NCI-H460 (cell line): ENCODE measurements around the gene TRIM8. TPM values are rescaled to one million over a fixed set of nuclear protein-coding genes. Genes with fewer than 3 reads are reported as not detected.

Experiments used
- DNase-seq: peaks from one replicate; pipeline ENCODE4 v3.0.0-alpha.2; 2016; ENCODE audit warnings: low read depth; ENCODE audit errors: extremely low read depth
- polyA plus RNA-seq: library from polyadenylated mRNA; depleted of rRNA; stranded (reverse); fragments of >200 nt; gene quantifications from 2 replicates; pipeline ENCODE4 v1.2.3, GENCODE V29; 2014; cell fraction: nucleus; rRNA removed
- total RNA-seq: library from RNA; depleted of rRNA; stranded (reverse); fragments of >200 nt; shearing (Covaris generic); gene quantifications from 2 replicates; pipeline ENCODE4 v1.2.3, GENCODE V29; 2014; rRNA removed

TRIM8 gene, protein sequence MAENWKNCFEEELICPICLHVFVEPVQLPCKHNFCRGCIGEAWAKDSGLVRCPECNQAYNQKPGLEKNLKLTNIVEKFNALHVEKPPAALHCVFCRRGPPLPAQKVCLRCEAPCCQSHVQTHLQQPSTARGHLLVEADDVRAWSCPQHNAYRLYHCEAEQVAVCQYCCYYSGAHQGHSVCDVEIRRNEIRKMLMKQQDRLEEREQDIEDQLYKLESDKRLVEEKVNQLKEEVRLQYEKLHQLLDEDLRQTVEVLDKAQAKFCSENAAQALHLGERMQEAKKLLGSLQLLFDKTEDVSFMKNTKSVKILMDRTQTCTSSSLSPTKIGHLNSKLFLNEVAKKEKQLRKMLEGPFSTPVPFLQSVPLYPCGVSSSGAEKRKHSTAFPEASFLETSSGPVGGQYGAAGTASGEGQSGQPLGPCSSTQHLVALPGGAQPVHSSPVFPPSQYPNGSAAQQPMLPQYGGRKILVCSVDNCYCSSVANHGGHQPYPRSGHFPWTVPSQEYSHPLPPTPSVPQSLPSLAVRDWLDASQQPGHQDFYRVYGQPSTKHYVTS
- total RNA-seq: 36.9 and 42.6 TPM in 2 replicates
- 14.4 and 38.2 TPM in 2 replicates for polyA plus RNA-seq

DNA sequence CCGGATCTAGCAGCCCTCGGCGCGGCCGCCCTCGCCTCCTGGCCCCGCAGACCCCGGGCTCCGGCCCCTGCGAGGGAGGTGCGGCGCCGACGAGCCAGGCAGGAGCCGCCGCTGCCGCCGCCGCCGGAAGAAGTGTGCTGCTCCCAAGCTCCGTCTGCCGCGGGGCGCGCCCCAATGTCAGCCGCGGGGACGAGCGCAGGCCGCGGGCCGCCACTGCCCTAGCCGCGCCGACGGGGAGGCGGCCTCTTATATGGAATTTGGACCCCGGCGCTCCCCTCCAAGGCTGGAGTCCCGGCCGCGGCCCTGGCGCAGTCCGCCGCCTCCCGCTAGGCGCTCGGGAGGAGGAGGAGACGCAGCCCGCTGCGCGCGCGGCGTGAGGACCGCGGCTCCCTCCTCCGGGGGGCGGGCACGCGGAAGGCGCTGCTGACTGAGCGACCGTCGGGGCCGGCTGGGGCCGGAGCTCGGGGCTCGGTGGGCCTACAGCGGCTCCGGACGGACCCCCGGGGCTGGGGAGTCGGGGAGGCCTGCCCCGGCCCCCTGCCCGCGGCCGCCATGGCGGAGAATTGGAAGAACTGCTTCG, at the start of gene TRIM8:
Gene TRIM8 (plus strand): TSS at position 414 of the 580 bp plus-strand sequence. CDS start 139 bp downstream, at position 553.
- peak; percentile 29 for DNase-seq

DNA sequence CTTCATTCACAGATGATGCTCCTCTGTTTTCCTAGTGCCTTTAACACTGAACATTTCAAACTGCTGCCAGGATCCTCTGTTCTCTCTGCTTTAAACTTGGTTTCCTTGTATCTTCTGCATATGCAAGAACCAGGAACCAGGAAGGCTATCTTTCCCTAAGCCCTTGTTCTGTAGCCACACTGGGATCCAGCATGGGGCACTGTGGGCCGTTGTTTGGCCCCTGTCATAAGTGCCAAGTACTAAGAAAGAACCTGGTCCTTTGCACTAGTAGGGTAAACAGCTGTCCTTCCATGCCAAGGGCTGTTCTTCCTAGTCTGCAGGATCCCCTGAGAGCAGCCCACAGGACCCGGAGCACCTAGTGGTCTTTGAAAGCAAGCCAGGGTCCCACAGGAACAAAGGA, 49.0 kb upstream of the TRIM8 start:
- DNase-seq: no peak

DNA sequence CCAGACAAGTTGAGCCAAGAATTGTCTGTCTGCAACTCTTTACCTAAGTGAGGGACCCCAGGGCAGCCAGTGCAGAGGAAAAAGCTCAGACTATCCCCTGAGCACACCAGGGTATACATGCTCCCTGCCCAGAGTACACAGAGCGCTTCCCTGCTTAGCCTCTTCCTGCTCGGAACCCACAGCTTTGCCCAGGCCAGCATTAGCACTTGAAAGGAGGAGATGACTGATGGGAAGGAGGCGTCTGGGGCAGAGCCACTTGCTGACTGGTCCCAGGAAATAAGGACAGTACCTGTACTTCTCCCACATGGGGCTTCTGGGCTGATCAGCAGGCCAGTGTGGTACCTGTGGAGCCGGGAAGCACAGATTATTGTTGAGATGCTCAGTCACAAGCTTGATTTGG, 48.4 kb upstream of the TRIM8 start:
- no peak for DNase-seq

DNA sequence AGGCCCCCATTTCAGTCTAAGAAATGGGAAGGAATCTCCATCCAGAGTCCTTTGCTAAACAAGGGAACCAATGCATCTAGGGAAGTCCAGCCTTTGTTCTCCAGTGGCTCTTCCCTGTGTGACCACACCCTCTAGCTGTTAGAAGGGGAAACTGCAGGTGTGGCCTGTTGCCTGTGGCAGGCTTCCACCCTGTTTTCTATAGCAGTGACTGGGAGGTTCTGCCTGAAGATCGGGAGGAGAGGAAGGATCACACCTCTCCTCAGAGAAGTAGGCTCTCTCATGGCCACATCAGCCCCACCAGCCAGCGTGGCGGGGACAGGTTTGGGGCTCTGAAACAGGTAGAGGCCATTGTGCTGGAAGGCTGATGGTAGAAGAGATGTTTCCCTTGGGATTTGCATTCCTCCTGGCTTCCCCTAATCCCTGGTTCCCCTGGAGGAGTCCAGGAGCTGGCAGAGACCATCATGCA, 47.7 kb upstream of the TRIM8 start:
- peak; percentile 20 for DNase-seq

DNA sequence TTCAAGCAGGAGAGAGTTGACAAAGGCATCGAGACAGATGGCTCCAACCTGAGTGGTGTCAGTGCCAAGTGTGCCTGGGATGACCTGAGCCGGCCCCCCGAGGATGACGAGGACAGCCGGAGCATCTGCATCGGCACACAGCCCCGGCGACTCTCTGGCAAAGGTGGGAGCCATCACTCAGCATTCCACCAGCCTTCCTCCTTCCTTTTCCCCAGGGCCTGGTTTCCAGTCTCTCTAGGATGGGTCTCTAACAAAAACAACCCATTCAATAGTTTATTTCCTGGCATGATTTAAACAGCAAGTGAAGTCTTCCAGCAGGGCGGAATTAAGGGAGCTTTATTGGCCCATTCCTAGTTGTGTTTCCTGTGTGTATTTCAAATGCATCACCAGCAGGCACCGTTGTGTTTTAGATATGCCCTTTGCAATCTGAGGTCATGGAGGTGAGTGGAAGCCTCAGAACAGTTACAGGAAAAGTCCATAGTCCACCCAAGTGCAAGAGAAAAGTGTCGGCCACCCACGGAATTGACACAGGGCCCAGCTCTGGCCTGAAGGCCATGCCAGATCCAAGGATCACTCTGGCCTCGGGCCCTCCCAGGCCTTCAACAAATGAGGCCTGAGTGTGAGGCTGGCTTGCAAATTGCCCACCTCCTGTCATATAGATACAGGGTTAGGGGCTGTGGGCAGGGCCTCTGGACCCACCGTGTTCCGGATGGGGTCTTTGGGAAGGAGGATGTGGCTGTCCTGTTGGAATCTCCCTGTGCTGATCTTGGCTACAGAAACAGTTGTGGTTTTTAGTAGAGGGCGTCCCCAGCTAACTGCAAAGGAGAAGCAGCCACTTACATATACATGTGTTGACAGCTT, 46.9 kb upstream of the TRIM8 start:
- no peak for DNase-seq

DNA sequence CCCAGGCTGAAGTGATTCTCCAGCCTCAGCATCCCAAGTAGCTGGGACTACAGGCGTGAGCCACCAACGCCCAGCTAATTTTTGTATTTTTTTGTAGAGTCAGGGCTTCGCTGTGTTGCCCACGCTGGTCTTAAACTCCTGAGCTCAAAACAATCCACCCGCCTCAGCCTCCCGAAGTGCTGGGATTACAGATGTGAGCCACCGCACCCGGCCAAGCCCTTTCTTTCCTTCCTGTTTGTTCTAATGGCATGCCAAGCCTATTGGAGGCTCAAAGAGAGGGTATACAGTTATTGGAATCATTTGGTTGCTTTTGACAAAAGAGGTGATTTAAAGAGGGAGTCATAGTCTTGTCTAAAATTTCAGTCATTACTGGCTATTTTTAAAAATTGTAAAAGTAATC, 46.0 kb upstream of the TRIM8 start:
- DNase-seq: no peak

DNA sequence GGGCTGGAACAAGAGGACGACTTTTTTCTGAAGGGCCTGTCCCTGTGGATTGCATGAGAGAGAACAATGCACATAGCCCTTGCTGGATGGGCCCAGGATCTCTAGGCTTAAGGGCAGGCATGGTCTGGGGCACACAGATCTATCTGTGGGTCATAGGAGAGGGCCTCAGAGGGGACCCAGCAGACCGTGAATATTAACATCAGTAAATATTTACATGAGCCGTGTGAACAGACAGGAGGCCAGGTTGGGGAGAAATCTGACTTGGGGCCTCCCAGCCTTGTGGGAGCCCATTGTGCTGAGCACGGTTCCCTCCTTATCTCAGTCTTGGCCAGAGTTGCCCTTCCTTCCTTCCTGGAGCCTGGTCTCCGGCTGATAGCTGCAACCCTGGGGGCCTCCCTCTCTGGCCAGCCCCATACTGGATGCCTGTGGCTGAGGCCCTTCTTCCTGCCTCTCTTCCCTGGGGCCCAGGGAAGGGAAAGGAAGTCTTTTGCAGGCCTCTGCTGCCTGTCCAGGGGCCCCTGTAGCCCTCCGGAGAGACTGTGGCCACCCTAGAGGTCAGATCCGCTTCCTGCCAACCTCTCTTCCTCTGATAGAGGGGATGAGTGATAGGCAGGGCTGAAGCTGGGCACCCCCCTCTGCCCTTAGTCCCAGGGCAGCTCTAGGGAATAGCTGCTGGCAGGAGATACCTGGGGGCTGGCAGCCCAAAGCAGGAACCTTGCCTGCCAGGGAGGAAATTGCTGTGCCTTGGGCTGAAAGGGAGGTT, 44.5 kb upstream of the TRIM8 start:
- no peak for DNase-seq

DNA sequence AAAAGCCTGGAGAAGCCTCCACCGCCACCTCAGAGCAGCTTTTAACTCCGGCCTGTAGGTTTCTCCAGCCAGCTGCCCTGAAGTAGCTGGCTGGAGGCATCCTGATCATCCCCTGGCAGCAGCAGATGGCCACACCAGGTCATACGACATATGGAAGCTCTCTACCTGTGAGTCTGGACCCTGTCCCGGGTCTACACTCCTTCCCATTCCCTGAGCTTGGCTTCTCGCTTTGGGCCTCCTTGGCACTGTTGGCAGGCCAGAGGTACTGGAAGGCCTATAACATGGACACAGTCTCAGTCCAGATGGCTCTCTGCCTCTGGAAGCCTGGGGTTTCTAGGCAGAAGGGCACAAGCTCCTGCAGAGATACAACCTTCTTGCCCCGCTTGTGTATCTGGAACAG, 43.5 kb upstream of the TRIM8 start:
- DNase-seq: no peak

DNA sequence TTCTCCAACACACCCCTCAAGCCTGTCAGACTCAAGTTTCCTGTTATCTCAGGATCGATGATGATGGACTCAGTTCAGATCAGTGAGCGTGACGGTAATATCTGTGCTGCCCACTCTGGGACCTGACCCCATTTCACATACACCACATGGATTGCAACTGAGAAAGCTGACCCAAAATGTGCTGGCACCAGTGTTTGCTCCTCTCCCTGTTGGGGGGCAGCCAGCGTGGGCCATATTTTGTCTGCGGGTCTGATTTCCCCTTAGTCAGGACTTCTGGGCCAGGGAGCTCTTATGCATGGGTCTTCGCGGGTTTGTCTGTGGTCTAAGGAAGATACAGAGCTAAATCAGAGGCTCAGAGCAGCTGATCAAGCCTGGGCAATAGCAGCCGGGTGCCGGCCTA, 42.6 kb upstream of the TRIM8 start:
- no peak for DNase-seq

DNA sequence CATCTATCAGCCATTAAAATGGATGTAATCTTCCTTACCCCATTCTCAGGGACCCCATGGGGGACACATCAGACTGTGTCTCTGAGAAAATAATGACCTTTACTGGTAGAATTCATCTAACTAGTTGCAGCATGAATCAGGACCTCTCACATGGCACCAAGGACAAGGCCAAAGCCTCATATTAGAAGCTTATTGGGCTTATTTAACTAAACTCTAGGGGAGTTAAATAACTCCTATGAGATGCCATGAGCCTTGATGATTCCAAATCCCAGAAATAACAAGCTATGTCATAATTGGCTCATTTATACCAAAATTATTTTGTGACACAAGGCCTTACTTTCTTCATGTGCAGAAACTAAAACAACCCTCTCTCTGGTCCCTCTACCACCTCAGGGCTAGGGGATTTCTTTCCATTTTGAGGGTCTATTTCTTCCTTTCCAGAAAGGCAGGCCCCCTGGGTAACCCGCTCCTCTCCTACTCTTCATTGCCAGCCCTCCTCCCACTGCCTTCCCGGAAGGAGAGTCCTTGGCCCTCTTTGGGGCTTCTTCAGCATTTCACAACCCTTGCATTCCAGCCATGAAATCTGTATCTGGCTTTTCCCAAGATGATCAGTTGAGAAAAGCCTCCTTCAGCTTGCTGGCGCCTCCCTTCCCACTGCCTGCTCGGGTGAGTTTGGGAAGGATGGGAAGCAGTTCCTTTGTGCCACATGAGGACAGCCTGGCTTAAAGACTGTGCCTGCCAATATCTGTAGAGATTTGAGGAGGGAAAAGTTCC, 41.8 kb upstream of the TRIM8 start:
- DNase-seq: no peak

DNA sequence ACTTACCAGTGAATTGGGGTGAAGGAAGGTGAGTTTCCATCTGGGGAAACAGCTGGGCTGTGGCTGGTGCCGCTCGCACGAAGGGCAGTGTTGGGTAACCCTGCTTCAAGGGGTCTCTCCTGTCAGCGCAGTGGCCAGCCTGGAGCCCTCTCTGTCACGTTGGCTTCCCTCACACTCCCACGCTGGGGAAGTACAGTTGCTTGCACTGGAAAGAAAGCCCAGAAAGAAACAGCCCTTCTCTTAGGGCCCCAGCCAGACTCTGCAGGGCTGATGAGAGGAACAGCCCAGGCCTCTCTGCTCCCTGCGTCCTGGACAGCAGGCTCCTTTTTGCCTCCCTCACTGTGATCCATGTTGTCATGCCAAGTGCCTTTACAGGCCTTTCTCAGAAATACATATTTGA, 40.3 kb upstream of the TRIM8 start:
- no peak for DNase-seq

DNA sequence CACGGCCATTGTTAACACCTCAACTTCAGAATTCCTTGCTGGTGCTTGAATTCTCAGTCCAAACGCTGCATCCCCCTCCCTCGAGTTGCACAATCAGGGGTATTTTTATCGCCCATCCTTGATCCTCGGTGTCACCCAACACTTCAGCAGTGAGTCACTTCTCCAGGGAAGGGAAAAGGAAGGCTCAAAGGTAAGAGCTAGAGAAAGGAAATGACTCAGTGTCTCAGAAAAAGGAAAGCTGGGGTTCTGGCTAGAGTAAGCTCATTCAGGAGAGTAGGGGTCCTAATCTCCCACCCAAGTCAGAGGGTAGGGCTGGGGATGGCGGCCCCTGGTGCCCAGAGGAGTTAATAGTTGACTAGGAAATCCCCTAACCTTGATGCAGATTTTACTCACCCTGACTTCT, 39.8 kb upstream of the TRIM8 start:
- no peak for DNase-seq

DNA sequence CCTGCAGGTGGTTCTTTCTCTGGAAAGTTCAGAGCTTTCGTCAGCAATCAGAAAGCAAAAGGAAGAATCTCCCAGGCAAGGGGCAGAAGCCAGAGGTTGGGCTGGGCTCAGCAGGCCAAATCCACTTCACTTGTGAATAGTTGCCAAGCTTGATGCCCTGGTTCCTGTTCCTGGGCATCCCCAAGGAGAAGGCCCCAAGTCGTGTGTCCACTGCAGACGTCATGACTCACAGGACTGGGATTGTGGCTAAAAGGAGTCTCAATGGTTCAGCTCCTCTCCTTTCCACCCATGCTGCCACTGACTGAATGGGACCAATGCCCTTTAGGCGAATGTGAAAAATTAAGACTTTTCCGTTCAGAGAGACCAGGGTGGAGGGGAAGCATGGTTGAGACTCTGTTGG, 38.6 kb upstream of the TRIM8 start:
- no peak for DNase-seq

DNA sequence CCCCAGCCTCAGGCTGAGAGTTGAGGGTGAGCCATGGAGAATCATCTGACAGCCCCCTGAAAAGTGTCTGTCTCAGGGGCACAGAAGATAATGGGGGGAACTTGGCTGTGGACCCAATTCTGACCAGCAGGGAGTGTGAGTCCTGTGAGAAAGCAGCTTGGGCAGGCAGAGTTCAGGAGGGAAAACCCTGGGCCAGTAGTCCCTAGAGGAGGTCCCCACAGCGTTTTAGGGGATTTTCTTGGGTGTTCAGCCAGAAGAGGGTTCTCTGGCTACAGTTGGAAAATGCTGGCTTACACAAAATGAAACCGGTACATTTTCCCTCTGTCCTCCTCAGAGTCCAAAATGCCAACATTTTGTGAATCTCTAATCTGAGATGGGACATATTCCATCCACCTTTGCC, 35.8 kb upstream of the TRIM8 start:
- no peak for DNase-seq

DNA sequence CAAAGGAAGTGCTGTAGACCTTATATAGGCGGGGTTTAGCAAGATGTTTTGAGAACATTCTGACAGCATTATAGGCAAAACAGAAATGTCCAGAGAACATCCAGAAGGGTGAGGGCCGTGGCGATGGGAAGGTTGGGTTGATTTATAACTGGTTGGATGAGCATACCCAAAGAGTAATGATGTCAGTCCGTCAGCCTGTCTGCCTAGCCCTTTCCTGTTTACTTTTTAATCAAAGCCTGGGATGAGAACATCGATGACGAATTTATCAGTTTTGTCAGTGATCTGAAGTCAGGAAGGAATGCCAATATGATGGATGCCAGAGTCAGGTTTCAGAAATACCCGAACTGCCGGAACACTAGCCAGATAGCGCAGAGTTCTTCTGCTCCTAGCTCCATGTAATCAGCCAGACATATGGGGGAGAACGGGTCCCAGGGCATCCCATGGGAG, 33.8 kb upstream of the TRIM8 start:
- DNase-seq: no peak

DNA sequence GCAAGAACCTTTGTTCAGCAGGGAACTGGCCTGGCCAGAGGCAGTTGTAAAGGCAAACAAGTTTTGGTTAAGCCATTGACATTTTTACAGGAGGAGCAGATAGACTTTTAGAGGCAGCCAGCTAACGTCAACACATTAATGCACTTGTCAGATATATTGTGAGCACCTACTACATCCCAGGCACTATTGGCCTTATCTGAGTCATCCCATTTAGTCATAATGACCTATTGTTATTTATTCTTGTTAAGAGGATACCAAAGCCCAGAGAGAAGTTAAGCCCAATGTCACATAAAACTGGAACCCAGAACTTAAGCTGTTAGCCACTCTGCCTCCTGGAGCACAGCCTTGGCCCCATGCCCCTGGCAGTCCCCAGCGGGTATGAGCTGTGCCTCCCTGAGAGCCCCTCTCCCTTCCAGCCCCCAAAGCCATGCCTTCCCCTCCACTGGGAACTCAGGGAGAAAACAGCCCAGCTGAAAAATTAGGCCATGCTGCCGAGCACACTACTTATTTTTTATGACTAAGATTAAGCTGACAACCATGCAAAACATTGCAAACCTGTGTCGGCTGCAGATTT, 32.7 kb upstream of the TRIM8 start:
- DNase-seq: no peak

DNA sequence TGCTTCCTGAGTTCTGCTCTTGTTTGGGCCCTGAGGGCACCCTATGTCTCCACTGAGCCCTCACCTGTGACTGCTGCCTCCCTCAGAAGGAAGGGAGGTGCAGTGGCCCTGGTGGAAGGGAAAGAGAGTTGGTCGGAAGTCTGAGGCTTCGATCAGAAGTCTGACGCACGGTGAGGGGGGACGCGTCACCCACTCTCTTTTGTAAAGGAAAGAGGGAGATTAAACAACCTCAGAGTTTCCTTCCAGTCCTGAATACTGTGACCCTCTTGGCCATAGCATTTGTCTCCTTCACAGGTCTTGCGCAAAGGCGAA, 31.4 kb upstream of the TRIM8 start:
- DNase-seq: no peak

DNA sequence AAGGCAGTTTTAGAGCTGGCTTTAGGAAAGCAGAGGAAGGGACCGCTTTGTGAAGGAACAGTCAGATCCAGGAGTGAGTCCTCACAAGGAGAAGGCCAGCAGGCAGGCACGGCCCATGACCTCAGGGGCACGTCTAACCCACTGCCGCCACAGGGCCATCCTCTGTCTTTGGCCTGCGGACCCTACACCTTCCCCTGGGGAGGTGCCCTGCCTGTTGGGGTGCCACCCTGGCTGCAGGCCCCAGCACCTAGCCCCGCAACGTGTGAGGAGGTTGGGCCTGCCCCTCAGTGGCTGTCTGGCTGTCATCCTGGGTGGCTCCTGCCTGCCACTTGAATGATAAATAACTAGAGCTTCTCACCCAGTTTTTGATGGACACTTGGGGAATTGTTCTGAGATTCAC, 31.0 kb upstream of the TRIM8 start:
- DNase-seq: no peak

DNA sequence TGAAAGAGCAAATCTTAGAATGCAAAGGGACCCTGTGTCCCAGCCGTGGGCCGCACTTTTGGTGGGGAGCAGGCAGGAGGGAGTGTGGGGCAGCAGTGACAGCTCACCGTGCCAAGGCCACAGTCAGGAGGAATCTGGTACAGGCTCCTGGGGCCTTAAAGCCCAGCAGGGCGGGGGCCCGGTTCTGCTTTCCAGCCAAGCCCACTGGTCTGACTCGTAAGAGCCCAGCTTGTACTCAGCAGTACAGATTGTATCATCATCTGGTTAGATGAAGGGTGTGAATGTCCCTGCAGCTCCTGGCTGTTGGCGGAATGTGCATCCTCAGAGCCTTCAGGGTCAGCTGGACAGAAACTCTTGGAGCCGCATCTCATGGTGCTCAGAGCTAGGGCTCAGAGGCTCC, 30.5 kb upstream of the TRIM8 start:
- DNase-seq: no peak
